Renal cortex interstitium (tissue), 11 donors: ENCODE data around the gene PMEPA1. TPM values are rescaled to one million over a fixed set of nuclear protein-coding genes. Genes with fewer than 3 reads are reported as not detected.

Source experiments
- DNase-seq, 11 donors: peaks; one replicate each; pipeline ENCODE4 v3.0.0-alpha.2; 2013; ENCODE audit warnings: low read depth in 9 of 11, low spot score in 4 of 11; ENCODE audit errors: extremely low read depth in 1 of 11
- polyA plus RNA-seq, 3 donors: library from polyadenylated mRNA; unstranded; fragments of 120-200 nt; gene quantifications; one replicate each; pipeline ENCODE4 v1.2.1, GENCODE V29; 2013; ENCODE audit not compliant: insufficient read length in 3 of 3

Gene PMEPA1
- polyA plus RNA-seq, 3 donors, result 14.9 to 21.6 (median 15.5) TPM

- DNase-seq, result peak in 1 of 11 donors; percentile 8
Observed at GRCh38 chr20:57622579-57623381, 87.0 kb downstream of the PMEPA1 start.

- DNase-seq, result no peak
Observed at GRCh38 chr20:57622201-57622570, 87.6 kb downstream of the PMEPA1 start.

- no peak for DNase-seq
Observed at GRCh38 chr20:57621421-57622200, 88.2 kb downstream of the PMEPA1 start.

- no peak for DNase-seq
Observed at GRCh38 chr20:57620999-57621398, 88.8 kb downstream of the PMEPA1 start.

- DNase-seq, result no peak
Observed at GRCh38 chr20:57620274-57620990, 89.4 kb downstream of the PMEPA1 start, which contains the start of gene ZBP1. Gene ZBP1, minus strand, starts transcription at chr20:57620426. Its CDS starts 131 bp downstream, at chr20:57620295.

- no peak for DNase-seq
Observed at GRCh38 chr20:57619051-57619831, 90.6 kb downstream of the PMEPA1 start.

- DNase-seq, result no peak
Observed at GRCh38 chr20:57618764-57619050, 91.1 kb downstream of the PMEPA1 start.

GRCh38 chr20:57618091-57618763 is 91.6 kb downstream of the PMEPA1 start:
- DNase-seq, result no peak

- no peak for DNase-seq
Observed at GRCh38 chr20:57617079-57617795, 92.6 kb downstream of the PMEPA1 start.

- no peak for DNase-seq
Observed at GRCh38 chr20:57616143-57616951, 93.5 kb downstream of the PMEPA1 start.

- no peak for DNase-seq
Observed at GRCh38 chr20:57615445-57615811, 94.4 kb downstream of the PMEPA1 start.

GRCh38 chr20:57614490-57615444 is 95.0 kb downstream of the PMEPA1 start:
- DNase-seq, result no peak

GRCh38 chr20:57613481-57613921 is 96.3 kb downstream of the PMEPA1 start:
- no peak for DNase-seq

- DNase-seq, result no peak
Observed at GRCh38 chr20:57612916-57613315, 96.9 kb downstream of the PMEPA1 start.

GRCh38 chr20:57612436-57612835 is 97.4 kb downstream of the PMEPA1 start:
- DNase-seq, result no peak
